ENCODE results near the gene PHF12. TPM values are rescaled to one million over a fixed set of nuclear protein-coding genes. Genes with fewer than 3 reads are reported as not detected.

Gene PHF12
- total RNA-seq, 4 donors from 2014 or later: 22.0 to 62.9 (median 60.1) TPM

- Histone ChIP-seq H3K27ac (no peak overlapping the region), H3K9me3 (no peaks in the 10 kb centered on the region), H3K4me1 (no peaks in the 10 kb centered on the region), H3K27me3 (no peaks in the 10 kb centered on the region), H3K4me3 (replicated peaks in 1 of 3) (no peak overlapping the region), H3K36me3 (peaks cover 17 to 18% of the 10 kb centered on the region in 2 donors)
- DNase-seq: no peak
- WGBS, 2 donors: 69 to 72% methylated on average over 8 of the region's 8 CpGs
- intact Hi-C loops (cut with DNase I): no loop called here
- TF ChIP-seq POLR2A (IDR thresholded peaks at IDR 0.05): no peak
Observed at GRCh38 chr17:28861393-28862203, 89.7 kb downstream of the PHF12 start.

- 95 to 96% methylated on average over 4 of the region's 4 CpGs for WGBS, 2 donors
- H3K27me3 ChIP-seq: no peaks in the 10 kb centered on the region
- H3K4me3 ChIP-seq (replicated peaks in 1 of 3): no peak overlapping the region
- H3K27ac ChIP-seq: no peak overlapping the region
- H3K9me3 ChIP-seq: no peaks in the 10 kb centered on the region
- H3K36me3 ChIP-seq: peaks cover 17 to 18% of the 10 kb centered on the region in 2 donors
- H3K4me1 ChIP-seq: peaks cover 0 to 3% of the 10 kb centered on the region in 2 donors
- DNase-seq: no peak
- intact Hi-C loops (cut with DNase I): no loop called here
- TF ChIP-seq, protein P1, sequence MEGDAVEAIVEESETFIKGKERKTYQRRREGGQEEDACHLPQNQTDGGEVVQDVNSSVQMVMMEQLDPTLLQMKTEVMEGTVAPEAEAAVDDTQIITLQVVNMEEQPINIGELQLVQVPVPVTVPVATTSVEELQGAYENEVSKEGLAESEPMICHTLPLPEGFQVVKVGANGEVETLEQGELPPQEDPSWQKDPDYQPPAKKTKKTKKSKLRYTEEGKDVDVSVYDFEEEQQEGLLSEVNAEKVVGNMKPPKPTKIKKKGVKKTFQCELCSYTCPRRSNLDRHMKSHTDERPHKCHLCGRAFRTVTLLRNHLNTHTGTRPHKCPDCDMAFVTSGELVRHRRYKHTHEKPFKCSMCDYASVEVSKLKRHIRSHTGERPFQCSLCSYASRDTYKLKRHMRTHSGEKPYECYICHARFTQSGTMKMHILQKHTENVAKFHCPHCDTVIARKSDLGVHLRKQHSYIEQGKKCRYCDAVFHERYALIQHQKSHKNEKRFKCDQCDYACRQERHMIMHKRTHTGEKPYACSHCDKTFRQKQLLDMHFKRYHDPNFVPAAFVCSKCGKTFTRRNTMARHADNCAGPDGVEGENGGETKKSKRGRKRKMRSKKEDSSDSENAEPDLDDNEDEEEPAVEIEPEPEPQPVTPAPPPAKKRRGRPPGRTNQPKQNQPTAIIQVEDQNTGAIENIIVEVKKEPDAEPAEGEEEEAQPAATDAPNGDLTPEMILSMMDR (IDR thresholded peaks at IDR 0.05): no peak
- TF ChIP-seq POLR2A (IDR thresholded peaks at IDR 0.05): no peak
Observed at GRCh38 chr17:28860363-28860808, 90.9 kb downstream of the PHF12 start.

- Histone ChIP-seq H3K27ac (no peak overlapping the region), H3K9me3 (no peaks in the 10 kb centered on the region), H3K36me3 (peaks cover 17 to 18% of the 10 kb centered on the region in 2 donors), H3K4me3 (replicated peaks in 1 of 3) (no peak overlapping the region), H3K27me3 (no peaks in the 10 kb centered on the region), H3K4me1 (peaks cover 3 to 9% of the 10 kb centered on the region in 2 donors)
- TF ChIP-seq, protein P1 (IDR thresholded peaks at IDR 0.05): no peak
- no peak for TF ChIP-seq POLR2A (IDR thresholded peaks at IDR 0.05)
- intact Hi-C loops (cut with DNase I): loop anchor here (10.0 kb wide), 1 partner anchor 94 kb away; no protein-coding TSS in a partner anchor
- WGBS, 2 donors: 46 to 67% methylated on average over 1 to 2 of the region's 2 CpGs
- no peak for DNase-seq
Observed at GRCh38 chr17:28858801-28859355, 92.4 kb downstream of the PHF12 start.

GRCh38 chr17:28857905-28858800 is 93.2 kb downstream of the PHF12 start:
- H3K4me1 ChIP-seq: peaks cover 3 to 9% of the 10 kb centered on the region in 2 donors
- H3K4me3 ChIP-seq (replicated peaks in 1 of 3): no peak overlapping the region
- TF ChIP-seq, protein P1 (IDR thresholded peaks at IDR 0.05): no peak
- no peak for TF ChIP-seq POLR2A (IDR thresholded peaks at IDR 0.05)
- WGBS, 2 donors: 93 to 100% methylated on average over 3 of the region's 3 CpGs
- no peaks in the 10 kb centered on the region for H3K27me3 ChIP-seq
- DNase-seq: no peak
- H3K9me3 ChIP-seq: no peaks in the 10 kb centered on the region
- intact Hi-C loops (cut with DNase I): loop anchor here (10.0 kb wide), 1 partner anchor 93 kb away; no protein-coding TSS in a partner anchor
- peaks cover 17 to 18% of the 10 kb centered on the region in 2 donors for H3K36me3 ChIP-seq
- H3K27ac ChIP-seq: no peak overlapping the region

- DNase-seq: no peak
- 89 to 91% methylated on average over 5 of the region's 5 CpGs for WGBS, 2 donors
- Histone ChIP-seq H3K36me3 (peaks cover 17 to 18% of the 10 kb centered on the region in 2 donors), H3K4me3 (replicated peaks in 1 of 3) (no peak overlapping the region), H3K27ac (no peak overlapping the region), H3K9me3 (no peaks in the 10 kb centered on the region), H3K27me3 (no peaks in the 10 kb centered on the region), H3K4me1 (peaks cover 3 to 9% of the 10 kb centered on the region in 2 donors)
- TF ChIP-seq, protein P1 (IDR thresholded peaks at IDR 0.05): no peak
- no peak for TF ChIP-seq POLR2A (IDR thresholded peaks at IDR 0.05)
- intact Hi-C loops (cut with DNase I): loop anchor here (10.0 kb wide), 1 partner anchor 91 kb away; no protein-coding TSS in a partner anchor
Observed at GRCh38 chr17:28856028-28856574, 95.2 kb downstream of the PHF12 start.
